HuH-7.5 (cell line): ENCODE measurements around the gene RNF150.
"Not testable (repeated sequence)": the region's sequence is repeated elsewhere in the genome, so short reads cannot be mapped to it uniquely, and the experiment has no call there.

Experiments
- DNase-seq: peaks from one replicate; pipeline ENCODE4 v3.0.0; 2011; ENCODE audit warnings: low spot score

RNF150 gene

GRCh38 chr4:140816806-140817510, 316.3 kb downstream of the RNF150 start:
- DNase-seq: no peak

- no peak for DNase-seq
Measured at GRCh38 chr4:140813804-140814203, 319.5 kb downstream of the RNF150 start.

- DNase-seq: no peak
Measured at GRCh38 chr4:140812916-140813315, 320.4 kb downstream of the RNF150 start.

- no peak for DNase-seq
Measured at GRCh38 chr4:140811429-140811828, 321.8 kb downstream of the RNF150 start.

- not testable (repeated sequence) for DNase-seq
Measured at GRCh38 chr4:140810591-140811169, 322.6 kb downstream of the RNF150 start.
